GM19043 (cell line): Measurements from ENCODE around the gene GALNT15.

ENCODE experiments used
- ATAC-seq: cut with Tn5 transposase; IDR thresholded peaks from one replicate; pipeline ENCODE4 v1.9.1; 2021; ENCODE audit warnings: low read depth; ENCODE audit not compliant: unreplicated experiment

The GALNT15 gene

DNA sequence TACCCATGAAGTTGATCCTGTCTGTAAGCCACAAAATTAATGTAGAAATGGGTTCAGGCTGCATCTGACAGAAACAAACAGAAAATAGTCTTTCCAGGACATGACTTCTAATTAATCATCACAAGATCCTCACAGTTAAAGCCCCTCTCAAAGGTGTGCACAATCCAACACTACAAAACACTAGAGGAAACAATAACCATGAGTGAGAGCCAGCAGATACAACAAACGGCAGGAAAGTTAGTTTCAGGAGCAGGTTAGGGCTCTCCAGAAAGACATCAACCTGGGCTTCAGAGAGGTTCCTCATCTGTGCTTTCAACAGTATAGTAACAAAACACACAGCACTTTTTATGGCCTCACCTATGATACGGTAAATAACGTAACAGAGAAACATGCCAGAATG, 47.5 kb downstream of the GALNT15 start:
- no peak for ATAC-seq

DNA sequence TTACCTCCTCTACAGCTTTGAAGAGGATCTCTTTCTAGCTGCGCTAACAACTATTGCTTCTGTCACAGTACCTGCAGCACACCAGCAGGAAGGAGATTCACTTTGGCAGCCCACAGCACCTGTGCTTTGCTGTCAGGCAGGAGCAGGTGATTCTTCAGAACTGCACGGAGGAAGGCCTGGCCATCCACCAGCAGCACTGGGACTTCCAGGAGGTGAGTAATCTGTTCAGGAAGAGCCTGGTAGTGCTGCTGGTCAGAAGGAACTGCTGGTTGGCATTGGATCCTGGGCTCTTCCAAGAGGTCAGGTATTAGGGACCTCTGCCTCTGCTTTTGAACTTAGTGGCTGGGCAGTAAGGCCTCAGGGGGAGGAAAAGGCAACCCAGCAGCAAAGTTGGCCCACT, 48.1 kb downstream of the GALNT15 start:
- ATAC-seq = no peak

DNA sequence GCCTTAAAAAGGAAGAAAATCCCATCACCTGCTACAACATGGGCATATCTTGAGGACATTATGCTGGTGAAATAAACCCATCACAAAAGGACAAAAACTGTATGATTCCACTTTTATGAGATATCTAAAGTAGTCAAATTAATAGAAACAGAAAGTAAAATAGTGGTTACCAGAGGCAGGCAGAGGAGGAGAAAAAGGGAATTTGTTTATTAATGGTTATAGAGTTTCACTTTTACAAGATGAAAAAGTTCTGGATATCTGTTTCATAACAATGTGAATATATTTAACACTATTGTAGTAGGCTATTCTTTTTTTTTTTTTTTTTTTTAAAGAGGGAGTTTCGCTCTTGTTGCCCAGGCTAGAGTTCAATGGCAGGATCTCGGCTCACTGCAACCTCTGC, 49.8 kb downstream of the GALNT15 start:
- ATAC-seq = no peak

DNA sequence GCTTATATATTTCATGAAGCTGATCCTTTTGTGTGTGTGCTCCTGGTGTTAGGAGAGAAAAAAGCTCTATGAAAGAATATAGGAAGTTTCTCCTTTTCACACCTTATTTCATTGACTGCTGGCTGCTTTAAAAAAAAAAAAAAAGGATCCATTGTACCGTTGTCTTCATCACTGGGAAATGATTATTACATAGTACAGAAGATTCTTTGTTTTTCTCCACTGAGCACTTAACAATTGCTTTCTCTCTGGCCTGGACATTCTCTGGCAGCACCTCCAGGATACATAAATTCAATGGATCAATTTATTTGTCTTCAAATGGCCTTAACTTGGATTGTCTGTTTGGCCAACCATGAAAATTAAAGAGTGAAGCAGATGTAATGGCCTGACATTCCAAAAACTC, 53.1 kb downstream of the GALNT15 start:
- ATAC-seq = no peak

DNA sequence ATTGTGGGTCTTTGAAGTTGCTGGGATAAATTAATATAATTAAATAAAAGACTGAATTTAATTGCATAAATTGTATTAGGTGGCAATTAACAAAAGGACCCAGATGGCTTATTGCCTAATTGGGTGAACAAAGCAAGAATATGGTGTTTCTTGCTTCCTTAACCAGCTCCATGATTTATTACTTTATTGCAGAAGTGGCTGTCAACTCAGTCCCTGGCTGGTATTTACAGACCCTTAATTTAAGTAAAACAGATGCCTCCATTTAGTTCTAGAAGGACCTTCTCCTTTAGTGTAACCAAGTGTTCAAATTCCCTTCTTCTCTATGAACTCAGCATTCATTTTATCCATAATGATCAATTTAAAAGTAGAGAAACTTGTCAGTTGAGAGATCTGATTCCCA, 55.2 kb downstream of the GALNT15 start:
- ATAC-seq = no peak

DNA sequence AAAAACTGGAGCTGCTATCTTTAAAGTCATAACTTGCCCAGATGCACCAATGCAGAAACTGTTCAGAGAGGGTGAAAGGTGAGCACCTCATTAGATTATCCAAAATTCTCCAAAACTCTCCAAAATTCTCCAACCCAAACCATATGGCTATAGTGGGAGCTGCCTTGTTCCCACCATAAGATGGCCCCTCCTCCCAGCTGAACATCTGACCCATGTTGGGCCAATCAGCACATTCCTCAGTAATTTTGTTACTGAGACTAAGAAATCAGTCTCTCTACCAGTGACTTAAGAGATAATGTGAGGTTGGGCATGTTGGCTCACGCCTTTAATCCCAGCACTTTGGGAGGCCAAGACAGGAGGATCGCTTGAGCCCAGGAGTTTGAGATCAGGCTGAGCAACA, 57.5 kb downstream of the GALNT15 start:
- no peak for ATAC-seq

GRCh38 chr3:16233806-16234205, 59.3 kb downstream of the GALNT15 start:
- ATAC-seq = no peak

- ATAC-seq = no peak
These were observed 59.8 kb downstream of the GALNT15 start for GRCh38 chr3:16234281-16234680.

- no peak for ATAC-seq
These were observed 61.7 kb downstream of the GALNT15 start for GRCh38 chr3:16236030-16236639.

GRCh38 chr3:16236856-16237393, 62.4 kb downstream of the GALNT15 start:
- no peak for ATAC-seq

DNA sequence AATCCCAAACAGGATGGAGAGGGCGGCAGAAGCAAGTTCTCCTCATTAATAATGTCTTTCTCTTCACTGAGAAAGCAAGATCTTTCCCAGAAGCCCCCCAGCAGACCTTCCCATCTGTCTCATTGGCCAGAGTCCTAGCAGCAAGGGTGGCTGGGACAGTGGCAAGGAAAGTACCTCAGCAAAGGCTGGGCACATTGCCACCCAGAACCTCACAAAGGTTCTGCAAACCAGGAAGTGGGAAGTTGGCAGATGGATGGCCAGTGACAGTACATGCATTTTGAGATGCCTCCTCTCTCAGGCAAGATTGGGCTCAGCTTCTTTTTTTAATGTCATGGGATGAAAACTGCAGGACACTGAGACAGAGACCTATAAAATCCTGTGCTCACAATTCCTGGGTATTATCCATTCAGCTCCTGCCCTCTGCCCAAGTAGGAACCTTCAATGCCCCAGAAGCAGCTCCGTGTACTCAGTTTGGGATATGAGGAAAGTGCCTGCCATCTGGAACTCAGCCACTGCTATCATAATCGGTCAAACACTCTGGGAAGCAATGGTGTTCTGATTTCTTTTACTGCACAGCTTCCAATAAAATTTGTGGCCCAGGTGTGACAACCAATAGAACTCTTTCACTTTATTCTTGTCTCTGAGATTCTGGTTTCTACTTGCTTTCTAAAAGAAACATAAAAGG, 64.7 kb downstream of the GALNT15 start:
- ATAC-seq = no peak

DNA sequence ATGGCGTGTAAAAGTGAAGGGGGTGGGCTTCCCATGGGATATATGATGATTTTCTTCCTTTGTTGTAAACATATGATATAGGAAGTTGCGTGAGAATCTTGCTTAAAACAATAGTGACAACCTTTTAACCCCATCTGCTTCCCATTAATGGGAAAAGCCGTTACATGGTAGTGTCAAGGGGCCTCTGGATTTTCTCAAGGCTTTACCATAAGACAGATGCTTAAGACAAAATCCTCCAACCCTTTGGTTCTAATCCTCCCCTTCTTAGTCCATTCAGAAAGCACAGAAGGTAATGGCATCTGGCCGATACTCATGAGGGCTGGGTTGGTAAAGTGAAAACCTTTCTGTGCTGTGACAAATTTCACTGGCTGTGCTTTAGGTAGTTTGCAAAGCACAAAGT, 65.3 kb downstream of the GALNT15 start:
- no peak for ATAC-seq

DNA sequence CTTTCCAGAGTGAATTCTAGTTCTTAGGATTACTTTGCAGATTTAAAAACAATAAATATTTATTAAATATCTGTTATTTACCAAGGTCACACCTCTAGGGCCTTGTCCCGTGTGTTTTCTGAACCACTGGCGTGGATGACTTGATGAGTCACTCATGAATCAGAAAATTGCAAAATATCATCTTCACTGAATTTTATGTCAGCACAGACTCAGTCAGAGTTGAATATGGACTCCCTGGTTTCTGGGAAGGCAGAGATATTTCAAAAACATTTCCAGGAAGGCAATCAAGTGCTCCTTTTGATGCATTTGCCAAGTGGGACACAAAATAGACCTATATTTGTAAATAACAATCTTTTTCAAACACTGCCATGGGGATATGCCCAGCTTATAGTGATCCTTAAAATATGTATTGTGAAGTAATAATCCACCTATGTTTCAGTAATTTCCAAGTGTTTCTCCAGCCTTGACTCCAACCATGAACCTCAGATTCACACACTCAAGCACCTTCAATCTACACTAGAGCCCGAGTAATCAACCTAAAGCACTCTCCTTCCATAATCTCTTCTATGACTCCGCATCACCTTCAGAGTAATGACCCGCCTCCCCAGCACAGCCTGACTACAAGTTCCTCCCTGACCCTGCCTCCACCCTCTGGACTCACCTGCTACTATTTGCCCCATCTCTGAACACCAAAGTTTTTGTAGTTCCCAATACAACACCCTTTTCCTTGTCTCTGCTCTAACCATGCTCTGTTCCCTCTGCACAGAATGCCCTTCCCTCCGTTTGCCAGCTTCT, 65.9 kb downstream of the GALNT15 start:
- no peak for ATAC-seq

DNA sequence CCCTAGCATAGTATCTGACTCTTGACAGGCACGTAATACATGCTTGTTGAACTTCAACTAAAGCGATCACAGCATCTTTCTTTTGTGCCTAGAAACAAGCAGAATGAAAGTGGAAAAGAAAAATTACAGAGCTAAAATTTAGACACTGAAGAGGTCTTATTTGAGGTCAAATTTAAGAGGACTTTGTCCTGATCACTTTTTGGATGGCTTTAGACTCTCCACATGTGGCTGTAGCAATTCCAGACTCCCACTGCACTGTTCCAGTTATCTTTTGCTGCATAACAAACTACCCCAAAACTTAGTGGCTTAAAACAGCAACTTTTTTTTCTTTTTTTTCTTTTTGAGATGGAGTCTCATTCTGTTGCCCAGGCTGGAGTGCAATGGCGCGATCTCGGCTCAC, 66.7 kb downstream of the GALNT15 start:
- ATAC-seq = no peak

DNA sequence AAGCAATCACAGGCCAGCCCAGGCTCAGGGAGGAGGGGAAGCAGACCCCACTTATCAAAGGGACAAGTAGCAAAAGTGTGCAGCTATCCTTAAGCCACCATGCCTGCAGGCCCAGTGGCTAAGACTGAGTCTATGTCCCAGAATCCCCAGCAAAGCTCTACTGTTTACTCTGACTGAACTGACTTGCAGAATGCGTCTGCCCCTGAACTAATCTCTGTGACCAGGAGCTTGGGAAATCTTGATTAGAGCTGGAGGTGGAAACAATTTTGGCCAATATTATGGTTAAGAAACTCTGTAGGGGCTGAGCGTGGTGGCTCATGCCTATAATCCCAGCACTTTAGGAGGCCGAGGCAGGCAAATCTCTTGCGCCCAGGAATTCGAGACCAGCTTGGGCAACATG, 67.7 kb downstream of the GALNT15 start:
- no peak for ATAC-seq

GRCh38 chr3:16243706-16244490, 69.4 kb downstream of the GALNT15 start:
- no peak for ATAC-seq

DNA sequence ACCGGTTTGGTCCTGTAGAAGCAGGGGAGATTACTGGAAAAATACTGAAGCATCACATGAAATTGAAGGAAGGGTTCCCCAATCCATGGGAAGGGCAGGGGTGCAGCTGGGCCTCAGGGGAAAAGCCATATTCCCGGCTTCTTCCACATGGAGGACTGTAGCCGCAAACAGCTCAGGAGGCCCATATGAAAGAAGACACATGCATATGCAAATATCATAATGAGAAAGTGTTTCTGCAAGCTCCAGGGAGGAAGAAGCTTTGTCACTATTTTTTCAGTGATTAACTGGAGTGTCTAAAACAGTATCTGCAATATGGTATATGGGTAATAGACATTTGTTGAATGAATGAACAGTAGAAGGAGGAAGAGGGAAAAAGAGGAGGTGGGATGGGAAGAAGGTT, 71.1 kb downstream of the GALNT15 start:
- ATAC-seq = no peak

- ATAC-seq = peak; percentile 62
These were observed 73.0 kb downstream of the GALNT15 start for GRCh38 chr3:16247282-16248061.

DNA sequence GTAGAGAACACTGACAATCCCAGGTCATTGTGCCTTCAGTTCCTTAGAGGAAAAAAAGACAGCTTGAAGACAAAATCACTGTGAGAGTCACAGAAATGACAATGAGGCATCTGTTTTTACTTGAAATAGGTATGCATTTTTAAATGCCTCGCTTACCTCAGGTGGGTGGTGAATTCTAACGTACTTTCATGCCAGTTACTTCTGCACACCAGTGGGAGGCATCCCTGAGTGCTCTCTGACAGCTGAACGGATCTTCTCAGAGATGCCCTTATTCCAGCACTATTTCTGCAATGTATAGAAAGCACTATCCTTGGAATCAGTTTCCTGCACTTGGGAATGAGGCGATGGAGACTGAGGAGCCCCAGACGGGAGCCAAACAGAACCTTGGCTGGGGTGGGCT, 74.1 kb downstream of the GALNT15 start:
- ATAC-seq = no peak

GRCh38 chr3:16249336-16249735, 74.9 kb downstream of the GALNT15 start:
- no peak for ATAC-seq
